Measurements from ENCODE around the gene ACKR2. TPM values are rescaled to one million over a fixed set of nuclear protein-coding genes. Genes with fewer than 3 reads are reported as not detected.

The ACKR2 gene
- total and polyA plus RNA-seq, 2 of the 13 experiments (the other 11 are each of a cell fraction or from before 2014, with no cell fraction given), result 1.1 to 1.9 TPM

GRCh38 chr3:42855547-42856380, 46.5 kb downstream of the ACKR2 start (continued):
- TF ChIP-seq GFI1 (CRISPR knock-in tag; IDR thresholded peaks at IDR 0.05; ENCODE audit: borderline replicate concordance) (peak; percentile 94), ZNF24 (IDR thresholded peaks at IDR 0.05) (no peak), ZNF746 (CRISPR knock-in tag; IDR thresholded peaks at IDR 0.05) (peak; percentile 85; the same call in 1 of the 2 replicates), TFDP1 (CRISPR knock-in tag; IDR thresholded peaks at IDR 0.05; ENCODE audit: borderline replicate concordance) (0 out of 2 replicates have a peak, but pooled peaks have one; percentile 21), NFKB2 (CRISPR knock-in tag; IDR thresholded peaks at IDR 0.05; ENCODE audit: borderline replicate concordance) (peak; percentile 71; the same call in 1 of the 2 replicates), NR0B2 (CRISPR knock-in tag; IDR thresholded peaks at IDR 0.05) (no peak), ZC3H13 (CRISPR knock-in tag; IDR thresholded peaks at IDR 0.05) (0 out of 2 replicates have a peak, but pooled peaks have one; percentile 43), ZNF234 (CRISPR knock-in tag; conservative IDR thresholded peaks at IDR 0.05) (no peak), ZFX (CRISPR knock-in tag; IDR thresholded peaks at IDR 0.05; ENCODE audit: low read depth) (no peak), ZNF563 (CRISPR knock-in tag; IDR thresholded peaks at IDR 0.05) (0 out of 2 replicates have a peak, but pooled peaks have one; percentile 48), MYC (CRISPR knock-in tag; IDR thresholded peaks at IDR 0.05; ENCODE audit: borderline replicate concordance) (0 out of 2 replicates have a peak, but pooled peaks have one; percentile 65), MED13 (CRISPR knock-in tag; IDR thresholded peaks at IDR 0.05) (peak; percentile 87; the same call in 1 of the 2 replicates), ZBTB21 (CRISPR knock-in tag; IDR thresholded peaks at IDR 0.05) (no peak), GZF1 (CRISPR knock-in tag; IDR thresholded peaks at IDR 0.05) (no peak), FOXO4 (CRISPR knock-in tag; conservative IDR thresholded peaks at IDR 0.05) (no peak)
- TF ChIP-seq, protein P1, sequence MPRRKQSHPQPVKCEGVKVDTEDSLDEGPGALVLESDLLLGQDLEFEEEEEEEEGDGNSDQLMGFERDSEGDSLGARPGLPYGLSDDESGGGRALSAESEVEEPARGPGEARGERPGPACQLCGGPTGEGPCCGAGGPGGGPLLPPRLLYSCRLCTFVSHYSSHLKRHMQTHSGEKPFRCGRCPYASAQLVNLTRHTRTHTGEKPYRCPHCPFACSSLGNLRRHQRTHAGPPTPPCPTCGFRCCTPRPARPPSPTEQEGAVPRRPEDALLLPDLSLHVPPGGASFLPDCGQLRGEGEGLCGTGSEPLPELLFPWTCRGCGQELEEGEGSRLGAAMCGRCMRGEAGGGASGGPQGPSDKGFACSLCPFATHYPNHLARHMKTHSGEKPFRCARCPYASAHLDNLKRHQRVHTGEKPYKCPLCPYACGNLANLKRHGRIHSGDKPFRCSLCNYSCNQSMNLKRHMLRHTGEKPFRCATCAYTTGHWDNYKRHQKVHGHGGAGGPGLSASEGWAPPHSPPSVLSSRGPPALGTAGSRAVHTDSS (CRISPR knock-in tag; conservative IDR thresholded peaks at IDR 0.05), result no peak
